GM19240 (cell line): Measurements from ENCODE around the gene CYB561.
"Not testable (repeated sequence)": the region's sequence is repeated elsewhere in the genome, so short reads cannot be mapped to it uniquely, and the experiment has no call there.

Source experiments
- DNase-seq: peaks from one replicate; pipeline ENCODE4 v3.0.0; 2011; ENCODE audit warnings: low spot score; ENCODE audit not compliant: insufficient read length

Gene CYB561

GRCh38 chr17:63479495-63480184 is 33.5 kb upstream of the CYB561 start:
- DNase-seq: no peak

GRCh38 chr17:63478814-63479494 is 32.8 kb upstream of the CYB561 start:
- DNase-seq: peak; percentile 96

- no peak for DNase-seq
Observed at GRCh38 chr17:63477480-63478440, 31.7 kb upstream of the CYB561 start.

- no peak for DNase-seq
Observed at GRCh38 chr17:63476854-63477479, 30.9 kb upstream of the CYB561 start, which contains the start of gene ACE. Gene ACE, plus strand, starts transcription at chr17:63477061. Its CDS starts 34 bp downstream, at chr17:63477095.

- no peak for DNase-seq
Observed at GRCh38 chr17:63476459-63476853, 30.4 kb upstream of the CYB561 start.

- DNase-seq: no peak
Observed at GRCh38 chr17:63475491-63476412, 29.6 kb upstream of the CYB561 start.

- no peak for DNase-seq
Observed at GRCh38 chr17:63474586-63475460, 28.7 kb upstream of the CYB561 start.

GRCh38 chr17:63474174-63474573 is 28.1 kb upstream of the CYB561 start:
- DNase-seq: no peak

- not testable (repeated sequence) for DNase-seq
Observed at GRCh38 chr17:63468099-63468498, 22.0 kb upstream of the CYB561 start.

GRCh38 chr17:63464691-63465236 is 18.7 kb upstream of the CYB561 start:
- DNase-seq: no peak

GRCh38 chr17:63463771-63464170 is 17.7 kb upstream of the CYB561 start:
- no peak for DNase-seq

- no peak for DNase-seq
Observed at GRCh38 chr17:63460018-63460417, 13.9 kb upstream of the CYB561 start.

GRCh38 chr17:63458478-63458877 is 12.4 kb upstream of the CYB561 start:
- DNase-seq: no peak

- no peak for DNase-seq
Observed at GRCh38 chr17:63455417-63455816, 9.3 kb upstream of the CYB561 start.

- DNase-seq: no peak
Observed at GRCh38 chr17:63454915-63455314, 8.8 kb upstream of the CYB561 start.

GRCh38 chr17:63454357-63454756 is 8.3 kb upstream of the CYB561 start:
- DNase-seq: not testable (repeated sequence)

- DNase-seq: no peak
Observed at GRCh38 chr17:63452962-63453551, 7.0 kb upstream of the CYB561 start.
